DMS79 treated with DMSO at 0.1 percent for 48 hours (cell line): ENCODE data around the gene UQCC5.

Experiments
- DNase-seq: peaks from one replicate; lab custom pipeline; 2025; lab: John Stamatoyannopoulos, UW

The UQCC5 gene

DNA sequence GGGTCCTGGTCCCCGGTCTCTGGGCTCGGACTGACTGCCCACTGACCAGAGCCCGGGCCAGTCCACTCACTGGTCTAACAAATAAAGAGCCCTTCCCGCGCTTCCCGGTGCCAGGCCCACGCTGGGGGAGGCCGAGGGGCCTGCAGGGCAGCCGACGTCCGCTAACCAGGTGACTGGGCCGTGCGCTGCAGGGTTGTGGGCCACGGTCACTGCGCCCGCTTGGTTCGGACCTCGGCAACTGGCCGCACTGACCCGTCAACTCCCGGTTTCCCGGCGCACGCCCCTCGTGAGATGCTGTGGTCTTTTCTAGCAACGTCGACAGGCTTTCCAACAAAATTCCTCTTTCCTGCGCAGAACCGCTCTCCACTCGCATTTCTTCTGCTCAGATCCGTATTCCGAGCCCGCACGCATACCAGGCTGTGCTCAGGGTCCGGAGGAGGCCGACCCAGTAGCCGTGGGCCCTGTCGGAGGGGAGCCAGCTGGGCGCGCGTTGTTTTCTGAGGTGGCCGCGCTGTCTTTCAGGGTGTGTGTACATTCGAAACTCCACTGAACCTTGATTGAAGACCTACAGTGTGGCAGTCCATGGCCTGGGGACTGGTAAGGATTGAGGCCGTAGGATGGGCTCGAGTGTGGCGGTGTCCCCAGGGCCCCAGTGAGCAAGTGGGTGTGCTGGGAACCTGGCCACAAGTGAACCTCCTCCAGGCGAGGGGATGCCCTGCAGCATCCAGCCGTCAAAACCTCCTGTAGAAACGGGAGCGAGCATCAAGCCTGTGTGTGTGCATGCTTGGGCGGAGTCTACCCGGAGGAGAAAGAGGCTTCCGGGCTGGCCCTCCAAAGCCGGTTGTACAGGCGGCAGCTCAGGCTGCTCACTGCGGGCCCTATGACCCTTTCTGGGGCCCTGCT, 1.9 kb upstream of the UQCC5 start:
- peak; percentile 55 for DNase-seq

DNA sequence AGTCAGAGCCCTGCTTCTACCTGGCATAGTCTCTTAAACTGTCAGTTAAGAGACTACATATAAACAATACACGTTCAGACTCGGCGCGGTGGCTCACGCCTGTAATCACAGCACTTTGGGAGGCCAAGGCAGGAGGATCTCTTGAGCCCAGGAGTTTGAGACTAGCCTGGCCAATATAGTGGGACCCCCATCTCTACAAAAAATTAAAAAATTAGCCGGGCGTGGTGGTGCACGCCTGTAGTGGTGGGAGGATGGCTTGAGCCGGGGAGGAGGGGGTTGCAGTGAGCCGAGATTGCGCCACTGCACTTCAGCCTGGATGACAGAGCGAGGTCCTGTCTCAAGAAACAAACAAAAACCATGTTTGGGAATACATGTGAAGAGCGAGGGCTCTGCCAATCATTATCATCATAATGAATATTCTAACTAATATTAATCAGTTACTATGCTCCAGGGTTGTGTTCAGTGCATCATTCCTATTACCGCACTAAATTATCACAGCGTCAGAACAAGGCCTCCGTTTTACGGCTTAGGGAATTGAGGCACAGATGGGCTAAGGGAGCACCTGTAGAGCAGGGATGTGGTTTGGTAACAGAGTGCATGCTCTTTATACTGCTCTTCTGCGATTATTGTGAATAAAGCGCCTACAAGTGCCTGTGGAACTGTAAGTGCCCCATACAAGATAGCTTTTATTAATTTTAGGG, 844 bp upstream of the UQCC5 start:
- no peak for DNase-seq

DNA sequence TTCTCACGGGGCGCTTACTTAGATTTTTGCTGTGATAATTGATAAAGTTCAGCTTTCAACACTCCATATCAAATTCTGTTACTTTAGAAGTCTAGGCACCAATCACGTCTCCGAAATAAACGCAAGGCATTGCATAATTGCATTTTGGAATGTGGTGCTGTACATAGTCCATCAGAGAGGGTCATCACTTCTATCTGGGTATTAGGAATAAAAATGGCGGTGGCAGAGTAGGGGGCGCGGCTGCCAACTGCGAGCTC, 365 bp upstream of the UQCC5 start:
- DNase-seq: no peak

DNA sequence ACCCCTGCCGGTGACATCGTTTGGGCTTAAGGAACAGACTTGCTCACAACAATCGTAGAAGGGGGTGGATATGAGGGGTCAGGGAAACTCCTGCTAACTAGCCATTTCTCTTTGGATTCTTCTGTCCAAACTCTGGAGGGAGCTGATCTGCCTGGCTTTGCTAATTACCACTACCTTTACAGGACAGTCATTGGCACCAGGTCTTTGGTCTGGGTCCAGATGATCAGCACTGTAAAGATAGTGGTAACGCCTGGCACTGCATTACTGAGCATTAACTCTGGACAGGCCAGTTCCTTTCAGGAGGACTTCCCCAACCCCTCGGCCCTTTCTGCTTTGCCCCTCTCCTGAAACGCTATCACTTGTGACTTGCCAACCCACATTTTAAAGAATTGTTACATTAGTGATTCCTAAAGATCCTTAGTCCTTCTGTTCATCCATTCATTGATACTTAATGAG, 788 bp downstream of the UQCC5 start:
- DNase-seq: no peak

DNA sequence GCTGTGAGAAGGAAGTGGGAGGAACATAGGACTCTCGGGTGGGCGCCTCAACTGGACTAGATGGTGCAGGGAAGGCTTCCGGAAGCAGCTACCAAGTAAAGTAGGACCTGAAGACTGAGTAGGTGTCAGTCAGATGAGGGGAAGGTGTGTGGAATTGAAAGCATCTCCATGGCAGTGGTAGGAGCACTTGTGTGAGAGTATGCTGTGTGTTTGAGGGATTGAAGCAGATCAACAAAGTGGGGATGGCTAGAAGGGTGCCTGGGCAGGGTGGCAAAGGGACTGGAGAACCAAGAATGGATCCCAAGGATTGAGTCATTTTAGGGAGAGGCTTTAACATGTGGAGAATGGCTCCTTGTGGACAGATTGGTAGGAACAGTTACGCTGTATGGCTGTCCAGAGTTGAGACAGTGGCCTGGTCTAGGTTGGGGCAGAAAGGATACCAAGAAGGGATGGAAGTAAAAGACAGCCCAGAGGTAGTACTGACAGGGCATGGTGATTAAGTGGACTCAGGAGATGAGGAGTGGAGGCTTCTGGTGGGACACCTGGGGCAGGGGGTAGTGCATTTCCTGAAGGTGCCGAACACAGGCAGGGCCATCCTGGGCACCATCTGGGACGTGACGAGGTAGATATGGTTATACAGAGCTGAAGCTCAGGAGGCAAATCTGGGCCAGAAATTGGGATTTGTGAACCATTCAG, 1.5 kb downstream of the UQCC5 start:
- no peak for DNase-seq

DNA sequence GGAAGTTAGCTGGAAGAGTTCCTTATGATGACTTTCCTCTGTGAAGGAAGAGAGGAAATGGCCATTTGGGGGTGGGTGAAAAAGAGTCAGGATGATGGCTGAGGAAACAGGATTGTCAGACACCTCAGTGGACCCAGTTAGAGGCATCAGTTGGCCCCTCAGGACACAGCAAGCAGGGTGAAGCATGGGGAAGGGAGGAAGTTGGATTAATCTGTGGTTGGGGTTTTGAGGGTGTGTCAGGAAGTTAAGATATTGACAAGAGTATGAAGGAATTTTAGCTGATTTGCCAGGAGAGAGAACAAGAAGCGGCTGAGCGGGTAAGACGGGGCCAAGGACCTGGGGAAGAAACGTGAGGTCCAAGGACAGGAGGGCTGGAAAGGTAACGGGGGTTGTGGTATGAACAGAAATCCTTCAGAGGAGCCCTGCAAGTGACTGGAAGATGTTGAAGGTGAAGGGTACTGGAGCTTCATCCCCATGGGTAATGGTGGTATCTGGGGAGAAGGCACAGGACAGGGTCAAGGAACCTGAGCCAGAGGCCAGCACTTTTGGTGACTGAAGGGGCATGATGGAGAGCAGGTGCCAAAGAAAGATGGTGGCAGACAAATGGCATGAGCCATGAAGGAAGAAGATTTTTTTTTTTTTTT, 2.7 kb downstream of the UQCC5 start:
- no peak for DNase-seq

DNA sequence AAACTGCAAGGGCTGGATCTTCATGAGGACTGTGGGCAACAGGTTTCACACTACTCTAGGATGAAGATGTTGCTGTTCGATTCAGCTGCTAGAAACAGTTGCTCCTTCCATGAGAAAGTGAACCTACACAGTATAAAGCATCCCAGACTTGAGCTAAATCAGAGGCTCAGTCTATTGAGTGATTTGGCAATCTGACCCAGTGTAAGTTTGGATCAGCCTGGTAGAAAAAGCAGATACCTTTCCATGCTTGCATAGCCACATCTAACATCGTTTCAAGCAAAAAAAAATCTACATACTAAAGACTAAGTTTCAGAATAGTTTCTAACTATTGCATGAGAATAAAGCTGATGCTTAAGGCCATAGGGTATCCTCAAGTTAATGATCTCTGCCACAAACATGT, 4.6 kb downstream of the UQCC5 start:
- DNase-seq: no peak

DNA sequence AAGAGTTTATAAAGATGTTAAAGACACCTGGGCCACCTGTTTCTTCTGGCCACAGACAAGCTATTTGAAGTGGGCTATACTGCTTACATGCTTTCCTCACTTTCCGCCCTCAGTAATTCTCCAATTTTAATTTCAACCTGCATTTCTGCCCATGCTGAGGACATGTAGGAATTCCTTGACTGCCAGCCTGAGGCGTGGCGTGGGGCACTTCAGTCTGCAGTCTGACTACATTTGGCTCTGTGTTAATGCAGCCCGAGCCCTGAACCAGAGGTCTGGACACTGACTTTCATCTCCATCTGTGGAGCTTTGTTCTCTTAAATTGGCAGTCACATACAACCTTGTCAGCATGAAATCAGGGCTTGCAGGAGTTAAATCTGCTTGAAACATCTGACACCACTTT, 8.5 kb downstream of the UQCC5 start:
- DNase-seq: no peak

DNA sequence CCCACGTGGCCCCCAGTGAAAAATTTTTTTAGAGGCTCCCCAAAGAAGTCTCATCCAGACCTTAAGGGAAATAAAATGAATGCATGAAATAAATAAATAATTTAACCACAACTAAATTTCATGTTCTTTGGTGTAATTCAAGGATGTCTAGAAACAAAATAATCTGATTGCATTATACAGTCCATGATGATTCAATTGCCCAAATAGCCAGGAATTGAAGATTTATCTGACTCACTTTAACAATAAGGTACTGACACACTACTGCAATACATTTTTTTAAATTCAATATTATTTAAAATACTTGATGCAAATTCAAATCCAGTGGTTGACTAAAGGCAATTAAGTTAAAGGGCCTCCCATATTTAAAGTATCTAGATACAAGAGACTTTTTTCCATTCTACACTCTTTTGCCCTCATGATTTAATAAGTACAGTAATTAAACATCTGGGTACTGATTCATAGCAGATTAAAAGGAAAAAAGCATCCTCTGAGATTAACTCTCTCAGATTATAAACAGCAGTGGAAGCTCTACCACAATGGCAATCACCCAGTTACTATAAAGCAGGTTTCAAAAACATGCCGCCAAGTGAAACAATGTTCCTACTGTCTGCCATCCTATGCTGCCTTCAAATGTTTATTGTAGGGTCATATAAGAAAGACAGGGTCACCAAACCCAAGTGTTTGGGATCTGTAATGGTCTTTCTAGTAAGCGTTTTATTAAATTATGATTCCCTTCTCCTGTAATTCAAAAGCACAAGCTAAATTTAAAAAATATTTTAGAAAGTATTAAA, 9.9 kb downstream of the UQCC5 start:
- no peak for DNase-seq

DNA sequence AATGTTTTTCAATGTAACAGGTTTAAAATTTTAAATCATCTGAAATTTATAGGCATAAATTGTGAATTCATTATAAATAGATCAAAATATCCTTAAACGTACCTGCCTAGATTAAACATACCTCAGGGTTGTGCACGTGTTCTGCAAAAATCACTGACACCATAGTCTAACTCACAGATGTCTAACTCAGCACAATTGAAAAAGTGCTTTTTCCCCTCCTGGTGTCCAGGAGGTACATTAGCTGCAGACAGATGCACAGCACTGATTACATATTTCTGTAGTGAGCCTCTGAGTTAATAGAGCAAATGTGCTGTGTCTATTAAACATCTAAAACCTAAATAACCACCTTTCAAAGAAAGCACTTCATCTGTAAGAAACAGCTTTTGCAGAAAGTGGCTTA, 10.7 kb downstream of the UQCC5 start:
- no peak for DNase-seq

DNA sequence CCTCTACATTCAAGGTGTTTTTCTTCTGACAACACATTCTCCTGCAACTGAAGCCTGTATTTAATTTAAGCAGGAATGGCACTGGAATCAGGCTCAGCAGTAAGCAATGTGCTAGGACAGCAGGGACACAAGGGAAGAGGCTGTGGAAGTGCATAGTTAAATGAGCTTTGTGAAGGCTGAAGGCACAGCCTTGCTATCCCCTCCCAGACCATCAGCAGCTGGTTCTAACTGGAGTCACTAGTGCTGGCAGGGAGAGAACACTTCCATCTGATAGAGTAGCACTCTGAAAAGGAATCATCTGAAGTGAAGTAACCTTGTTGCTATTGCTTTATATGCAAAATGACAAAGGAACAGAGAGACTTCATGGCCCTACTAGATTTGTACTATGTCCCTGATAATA, 14.7 kb downstream of the UQCC5 start:
- DNase-seq: no peak

DNA sequence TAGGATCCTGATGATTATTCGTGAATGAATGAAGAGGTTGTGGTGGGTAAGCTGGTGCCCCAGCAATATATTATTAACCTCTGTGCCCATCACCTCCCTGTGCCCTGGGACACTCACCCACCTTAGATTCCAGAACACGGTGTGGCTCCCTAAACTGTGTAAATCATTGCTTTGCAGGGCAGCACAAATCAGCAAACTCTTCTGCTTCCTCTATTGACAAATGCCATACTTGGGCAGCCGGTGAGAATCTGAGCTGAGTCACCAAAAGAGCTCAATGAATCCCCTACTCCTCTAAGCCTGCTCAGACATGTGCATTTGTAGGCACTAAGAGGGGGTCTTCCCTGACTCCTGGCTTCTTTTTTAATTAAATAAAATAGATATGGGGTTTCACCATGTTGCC, 15.7 kb downstream of the UQCC5 start:
- no peak for DNase-seq

DNA sequence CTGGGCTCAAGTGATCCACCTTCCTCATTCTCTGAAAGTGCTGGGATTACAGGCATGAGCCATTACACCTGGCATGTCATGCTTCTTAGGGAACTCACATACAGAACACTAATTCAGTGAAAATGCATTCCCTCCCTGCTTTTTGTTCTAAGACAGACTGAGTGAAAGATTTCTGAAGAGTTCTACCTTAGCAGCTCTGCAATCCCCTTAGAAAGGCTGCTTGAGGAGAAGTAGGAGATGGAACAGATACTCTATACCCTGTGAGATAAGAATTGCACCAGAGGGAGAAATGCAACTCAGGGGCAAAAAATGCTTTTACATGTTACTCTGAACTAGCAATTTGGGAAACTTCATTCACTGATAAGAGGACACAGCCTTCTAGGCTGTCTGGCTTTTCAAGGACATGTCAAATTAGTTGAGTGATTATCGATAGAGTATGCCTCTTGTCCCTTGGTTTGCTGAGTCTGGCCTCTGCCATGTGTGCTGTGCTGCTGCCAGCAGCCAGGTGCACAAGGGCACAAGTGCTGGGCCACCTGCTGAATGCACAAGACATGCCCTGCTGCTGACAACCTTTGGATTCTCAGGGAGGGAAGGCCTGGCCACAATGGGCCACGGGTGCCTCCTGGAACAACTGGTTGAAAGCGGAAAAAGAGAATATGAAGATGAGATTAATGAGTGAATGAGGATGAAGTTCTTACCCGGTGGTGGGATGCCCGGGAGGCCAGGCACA, 17.8 kb downstream of the UQCC5 start:
- DNase-seq: peak; percentile 27

DNA sequence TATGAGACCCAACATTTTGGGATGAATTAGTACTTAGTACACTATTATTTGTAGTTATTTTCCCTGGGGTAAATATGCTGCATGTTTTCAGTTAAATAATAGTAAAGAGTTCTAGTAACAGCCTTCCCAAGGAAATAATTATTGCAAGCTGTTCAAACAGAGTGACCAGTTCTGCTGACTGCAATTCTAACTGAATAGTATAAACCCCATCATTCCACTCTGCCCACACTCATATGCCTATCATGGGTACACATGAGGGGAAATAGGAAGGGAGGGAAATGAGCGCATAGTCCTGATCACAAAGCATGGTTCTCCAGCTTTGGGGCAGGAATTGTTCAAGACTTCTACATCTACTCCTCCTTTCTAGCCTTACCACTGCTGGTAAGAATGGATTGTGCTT, 18.7 kb downstream of the UQCC5 start:
- no peak for DNase-seq

DNA sequence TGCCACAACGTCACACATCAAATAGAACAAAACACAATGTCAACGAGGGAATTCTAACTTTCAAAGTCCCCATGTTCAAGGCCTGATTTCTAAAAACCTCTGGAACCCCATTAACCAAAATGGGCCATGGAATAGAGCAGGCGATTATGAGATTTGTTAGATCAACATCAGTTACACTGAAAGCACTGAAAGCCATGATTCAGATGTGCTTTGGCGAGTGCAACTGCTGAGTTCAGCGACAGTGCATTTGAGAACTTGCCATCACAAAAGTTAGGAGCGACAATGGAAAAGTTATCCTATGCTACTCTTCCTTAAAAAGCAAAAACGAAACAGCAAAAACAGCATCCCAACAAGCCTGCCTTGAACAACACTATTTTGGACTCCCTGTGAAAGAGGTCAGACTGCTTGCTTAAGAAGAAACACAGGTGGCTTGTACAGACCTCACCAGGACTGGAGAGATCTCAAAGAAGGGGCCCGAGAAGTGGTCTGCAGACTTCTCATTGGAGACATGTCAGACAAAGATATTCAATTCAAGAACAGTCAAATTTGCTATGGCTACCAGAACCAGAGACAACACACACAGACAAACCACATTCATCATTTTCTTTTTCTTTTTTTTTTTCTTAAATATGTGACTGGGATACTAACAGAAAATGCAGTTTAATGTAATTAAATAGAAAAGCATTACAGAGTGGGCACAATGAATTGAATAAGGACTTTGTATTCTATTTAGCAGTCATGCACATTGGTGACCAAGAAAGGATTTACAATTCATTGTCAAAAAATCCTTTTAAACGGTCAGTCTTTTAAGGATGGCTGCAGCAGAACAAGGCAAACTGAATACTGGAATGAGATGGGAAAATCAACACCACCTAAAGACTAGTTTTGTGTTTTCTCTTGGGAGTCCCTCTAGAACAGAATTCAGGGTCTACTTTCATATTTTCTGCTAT, 20.9 kb downstream of the UQCC5 start:
- DNase-seq: no peak

DNA sequence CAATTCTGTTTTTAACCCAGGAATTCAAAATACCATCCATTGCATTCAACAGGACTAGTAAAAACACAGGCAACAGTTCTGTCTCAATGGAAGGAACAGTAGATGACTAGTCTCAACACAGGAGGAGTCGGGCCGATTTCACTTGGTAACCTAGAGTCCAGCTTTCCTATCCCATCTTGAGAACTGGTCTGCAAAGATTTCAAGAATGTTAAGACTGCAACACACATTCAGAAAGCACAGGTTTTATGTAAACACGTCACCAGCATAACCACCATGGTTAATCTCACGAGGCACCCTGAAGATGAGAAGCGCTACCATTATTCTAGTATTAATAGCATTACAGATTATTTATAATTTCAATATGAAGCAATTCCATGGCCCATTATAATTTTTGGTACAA, 22.0 kb downstream of the UQCC5 start:
- DNase-seq: no peak

DNA sequence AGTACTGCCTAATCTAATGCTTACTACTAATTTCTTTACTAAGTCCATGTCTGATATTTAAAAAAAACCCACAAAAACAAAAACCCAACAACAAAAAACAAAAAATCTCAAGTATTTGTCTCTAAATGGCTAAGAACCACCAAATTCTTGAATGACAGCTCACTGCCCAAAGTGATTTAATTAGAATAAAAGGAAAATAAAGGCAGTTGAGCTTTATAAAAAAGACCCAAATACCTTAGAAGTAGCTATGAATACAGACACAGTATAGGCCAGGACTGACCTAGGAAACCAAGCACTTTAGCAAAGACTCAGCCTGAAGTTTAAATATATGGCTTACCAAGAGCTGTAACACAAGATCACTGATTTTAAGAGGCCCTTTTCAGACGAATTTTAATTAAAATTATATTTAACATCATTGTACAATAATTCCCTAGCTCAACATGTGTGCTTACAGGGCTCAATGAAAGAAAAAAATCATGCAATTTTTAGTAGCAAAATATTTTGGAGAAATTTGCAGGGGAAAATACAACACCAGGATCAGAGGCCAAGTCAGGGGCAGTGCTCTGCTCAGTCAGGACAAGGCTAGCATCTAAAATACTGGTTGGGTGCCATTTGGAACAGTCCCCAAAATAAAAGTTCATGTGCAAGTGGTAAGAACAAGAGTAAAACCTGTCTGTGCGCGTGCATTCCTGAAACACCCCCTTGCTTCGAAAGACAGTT, 24.8 kb downstream of the UQCC5 start:
- no peak for DNase-seq

DNA sequence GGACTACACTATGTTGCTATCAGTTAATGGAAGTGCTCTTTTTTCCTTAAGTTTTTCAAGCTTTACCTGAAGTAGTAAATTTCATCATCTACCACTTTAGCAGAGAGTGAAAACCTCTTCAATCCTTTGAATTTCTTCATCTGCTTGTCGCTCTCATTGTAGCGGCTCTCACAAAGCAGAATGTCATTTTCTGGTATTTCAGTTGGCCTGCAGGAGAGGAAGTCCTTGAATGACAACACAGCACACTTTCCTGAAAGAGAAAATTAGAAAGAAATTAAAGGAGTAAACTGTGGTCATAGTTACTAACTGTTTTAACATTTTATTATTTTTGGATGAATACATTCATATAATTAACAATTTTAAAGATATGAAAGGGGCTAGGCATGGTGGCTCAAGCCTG, 27.6 kb downstream of the UQCC5 start:
- DNase-seq: no peak

DNA sequence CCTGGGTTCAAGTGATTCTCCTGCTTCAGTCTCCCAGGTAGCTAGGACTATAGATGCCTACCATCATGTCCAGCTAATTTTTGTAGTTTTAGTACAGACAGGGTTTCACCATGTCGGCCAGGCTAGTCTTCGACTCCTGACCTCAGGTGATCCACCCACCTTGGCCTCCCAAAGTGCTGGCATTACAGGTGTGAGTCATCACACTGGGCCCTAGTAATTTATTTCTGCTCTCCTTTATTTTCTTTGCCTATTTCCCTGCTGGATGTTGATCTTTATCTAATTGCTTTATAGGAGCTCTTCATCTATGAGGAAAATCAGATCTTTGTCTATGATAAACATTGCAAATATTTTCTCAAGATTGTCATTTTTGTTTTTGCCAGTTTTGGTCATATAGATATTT, 31.7 kb downstream of the UQCC5 start:
- no peak for DNase-seq
